ENCODE measurements around the gene HARS1.
"Not testable (repeated sequence)": the region's sequence is repeated elsewhere in the genome, so short reads cannot be mapped to it uniquely, and the experiment has no call there.

HARS1 gene

DNA sequence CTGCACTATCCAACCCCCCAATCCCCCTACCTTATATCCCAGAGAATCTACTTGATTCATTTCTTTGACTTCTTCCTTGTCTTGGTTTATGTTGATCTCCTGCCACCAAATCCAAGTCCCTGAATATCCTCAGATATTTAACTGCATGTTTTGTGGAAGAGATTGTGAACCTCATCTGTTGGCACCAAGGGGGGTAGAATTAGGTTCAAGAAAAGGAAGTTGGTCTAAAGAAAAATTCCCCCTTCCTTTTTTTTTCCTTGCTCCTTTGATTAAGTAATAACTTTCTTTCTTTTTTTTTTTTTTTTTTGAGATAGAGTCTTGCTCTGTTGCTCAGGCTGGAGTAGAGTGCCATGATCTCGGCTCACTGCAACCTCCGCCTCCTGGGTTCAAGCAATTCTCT is 57.7 kb downstream of the HARS1 start:
- DNase-seq (ENCODE audit: low spot score): no peak

DNA sequence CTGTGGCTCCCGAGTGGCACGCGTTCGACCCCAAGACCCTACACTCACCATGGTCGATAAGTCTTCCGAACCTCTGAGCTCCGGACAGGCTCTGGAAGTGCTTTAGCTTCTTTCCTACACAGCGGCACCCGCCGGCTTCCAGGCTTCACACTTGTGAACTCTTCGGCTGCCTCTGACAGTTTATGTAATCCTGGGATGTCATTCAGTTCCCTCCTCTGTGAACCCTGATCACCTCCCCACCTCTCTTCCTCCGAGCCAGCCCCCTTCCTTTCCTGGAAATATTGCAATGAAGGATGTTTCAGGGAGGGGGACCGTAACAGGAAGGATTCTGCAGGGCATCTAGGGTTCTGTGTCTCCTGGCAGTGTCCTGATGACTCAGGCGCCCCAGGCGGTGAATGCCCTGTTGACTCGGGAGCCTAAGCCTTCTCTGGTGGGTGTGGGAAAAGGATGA is 58.1 kb downstream of the HARS1 start, which contains the start of gene CD14:
Gene CD14 (minus strand): TSS at position 155 of the 451 bp plus-strand sequence. CDS start 104 bp downstream, at position 51.
- DNase-seq (ENCODE audit: low spot score): peak; percentile 28

DNA sequence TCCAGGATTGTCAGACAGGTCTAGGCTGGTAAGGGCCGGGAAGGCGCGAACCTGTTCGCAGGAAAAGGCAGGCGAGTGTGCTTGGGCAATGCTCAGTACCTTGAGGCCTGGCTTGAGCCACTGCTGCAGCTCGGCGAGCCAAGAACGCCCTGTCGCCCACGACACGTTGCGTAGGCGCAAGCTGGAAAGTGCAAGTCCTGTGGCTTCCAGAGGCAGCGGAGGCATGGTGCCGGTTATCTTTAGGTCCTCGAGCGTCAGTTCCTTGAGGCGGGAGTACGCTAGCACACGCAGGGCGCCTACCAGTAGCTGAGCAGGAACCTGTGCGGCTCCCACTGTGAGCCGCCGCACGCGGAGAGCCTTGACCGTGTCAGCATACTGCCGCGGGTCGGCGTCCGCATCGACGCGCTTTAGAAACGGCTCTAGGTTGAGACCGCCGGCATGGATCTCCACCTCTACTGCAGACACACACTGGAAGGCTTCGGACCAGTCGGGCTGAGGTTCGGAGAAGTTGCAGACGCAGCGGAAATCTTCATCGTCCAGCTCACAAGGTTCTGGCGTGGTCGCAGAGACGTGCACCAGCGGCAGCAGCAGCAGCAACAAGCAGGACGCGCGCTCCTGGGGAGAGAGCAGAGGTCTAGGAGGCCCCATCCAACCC is 58.7 kb downstream of the HARS1 start:
- peak; percentile 23 for DNase-seq (ENCODE audit: low spot score)

GRCh38 chr5:140631831-140632365 is 59.3 kb downstream of the HARS1 start:
- no peak for DNase-seq (ENCODE audit: low spot score)

DNA sequence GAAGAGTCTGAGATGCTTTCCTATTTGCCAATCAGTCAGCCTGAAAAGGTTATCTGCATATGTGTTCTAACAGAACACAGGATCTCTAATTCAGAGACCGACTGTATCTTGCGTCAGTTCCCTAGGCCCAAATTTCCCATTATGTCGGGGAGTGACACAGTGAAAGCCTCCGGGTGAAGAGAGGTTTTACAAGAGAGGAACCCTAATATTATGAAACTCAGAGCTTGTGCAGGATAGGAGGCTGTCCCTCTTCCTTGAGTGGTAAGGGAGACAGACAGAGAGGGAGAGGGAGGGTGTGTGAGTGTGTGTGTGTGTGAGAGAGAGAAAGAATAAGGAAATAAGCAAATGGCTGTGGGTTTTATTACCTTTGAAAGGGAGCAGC is 60.1 kb downstream of the HARS1 start:
- DNase-seq (ENCODE audit: low spot score): no peak

DNA sequence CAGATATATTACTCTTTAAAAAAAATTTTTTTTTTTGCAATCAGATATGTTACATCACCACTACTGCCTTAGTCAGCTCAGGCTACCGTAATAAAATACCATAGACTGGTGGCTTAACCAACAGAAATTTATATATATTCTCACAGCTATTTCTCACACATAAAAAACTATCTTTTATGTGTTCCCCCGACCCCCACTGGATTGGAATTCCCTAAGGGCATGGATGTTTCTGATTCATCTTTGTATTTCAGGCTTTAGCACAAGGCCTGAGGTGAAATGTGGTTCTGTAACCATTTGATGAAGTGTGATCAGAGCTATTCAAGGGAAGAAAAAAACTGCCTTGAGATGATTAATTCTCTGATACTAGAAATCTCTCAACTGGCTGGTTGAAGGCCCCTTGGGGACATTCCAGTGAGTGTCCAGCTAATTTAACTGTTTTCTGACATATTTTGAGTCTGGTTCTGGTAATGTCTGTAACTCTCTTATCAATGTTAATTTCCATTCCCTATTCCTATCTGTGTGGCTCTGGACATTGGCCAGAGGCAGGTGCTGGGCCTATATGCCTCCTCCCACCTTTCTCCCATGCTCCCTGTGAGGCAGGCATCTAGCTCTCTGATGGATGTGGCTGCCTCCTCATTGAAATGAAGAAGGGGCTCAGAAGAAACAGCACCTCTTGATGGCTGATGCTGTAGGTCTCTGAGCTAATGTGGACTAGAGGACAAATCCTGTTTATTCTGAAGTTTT is 60.7 kb downstream of the HARS1 start:
- no peak for DNase-seq (ENCODE audit: low spot score)

DNA sequence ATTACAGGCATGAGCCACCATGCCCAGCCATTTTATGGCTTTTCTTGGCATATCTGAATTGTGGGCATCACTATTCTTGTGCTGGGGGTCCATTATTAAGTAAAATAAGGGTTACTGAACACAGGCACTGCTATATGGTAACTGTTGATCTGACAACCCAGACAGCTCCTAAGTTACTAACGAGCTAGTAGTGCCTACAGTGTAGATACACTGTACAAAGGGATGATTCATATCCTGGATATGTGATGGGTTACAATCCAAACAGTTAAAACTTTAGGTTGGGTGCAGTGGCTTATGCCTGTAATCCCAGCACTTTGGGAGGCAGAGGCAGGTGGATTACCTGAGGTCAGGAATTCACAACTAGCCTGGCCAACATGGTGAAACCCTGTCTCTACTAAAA is 62.5 kb downstream of the HARS1 start:
- peak; percentile 44 for DNase-seq (ENCODE audit: low spot score)

GRCh38 chr5:140627972-140628371 is 63.2 kb downstream of the HARS1 start:
- DNase-seq (ENCODE audit: low spot score): no peak

DNA sequence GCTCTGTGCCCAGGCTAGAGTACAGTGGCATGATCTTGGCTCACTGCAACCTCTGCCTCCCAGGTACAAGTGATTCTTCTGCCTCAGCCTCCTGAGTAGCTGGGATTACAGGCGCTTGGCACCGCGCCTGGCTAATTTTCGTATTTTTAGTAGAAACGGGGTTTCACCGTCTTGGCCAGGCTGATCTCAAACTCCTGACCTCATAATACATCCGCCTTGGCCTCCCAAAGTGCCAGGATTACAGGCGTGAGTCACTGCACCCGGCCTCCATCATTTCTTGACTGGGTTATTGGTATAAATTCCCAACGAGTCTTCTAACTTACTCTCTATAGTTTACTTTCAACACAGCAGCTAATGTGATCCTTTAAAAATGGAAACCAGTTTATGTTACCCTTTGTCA is 66.3 kb downstream of the HARS1 start:
- DNase-seq (ENCODE audit: low spot score): not testable (repeated sequence)

All from kidney capillary endothelial cell (primary cell).